ENCODE data around the gene COL23A1.

The COL23A1 gene

GRCh38 chr5:178525906-178526732 lies 64.1 kb downstream of the COL23A1 start:
- Histone ChIP-seq H3K27me3 (no peaks in the 10 kb centered on the region), H3K9me3 (no peaks in the 10 kb centered on the region), H3K27ac (no peak overlapping the region), H3K4me3 (no peak overlapping the region), H3K36me3 (no peaks in the 10 kb centered on the region), H3K4me1 (no peaks in the 10 kb centered on the region)
- intact Hi-C loops (cut with DNase I; ENCODE audit: low total_unique reads): no loop called here
- DNase-seq: peak in 1 of 2 donors; percentile 39
- TF ChIP-seq CTCF (IDR thresholded peaks at IDR 0.05): no peak

DNA sequence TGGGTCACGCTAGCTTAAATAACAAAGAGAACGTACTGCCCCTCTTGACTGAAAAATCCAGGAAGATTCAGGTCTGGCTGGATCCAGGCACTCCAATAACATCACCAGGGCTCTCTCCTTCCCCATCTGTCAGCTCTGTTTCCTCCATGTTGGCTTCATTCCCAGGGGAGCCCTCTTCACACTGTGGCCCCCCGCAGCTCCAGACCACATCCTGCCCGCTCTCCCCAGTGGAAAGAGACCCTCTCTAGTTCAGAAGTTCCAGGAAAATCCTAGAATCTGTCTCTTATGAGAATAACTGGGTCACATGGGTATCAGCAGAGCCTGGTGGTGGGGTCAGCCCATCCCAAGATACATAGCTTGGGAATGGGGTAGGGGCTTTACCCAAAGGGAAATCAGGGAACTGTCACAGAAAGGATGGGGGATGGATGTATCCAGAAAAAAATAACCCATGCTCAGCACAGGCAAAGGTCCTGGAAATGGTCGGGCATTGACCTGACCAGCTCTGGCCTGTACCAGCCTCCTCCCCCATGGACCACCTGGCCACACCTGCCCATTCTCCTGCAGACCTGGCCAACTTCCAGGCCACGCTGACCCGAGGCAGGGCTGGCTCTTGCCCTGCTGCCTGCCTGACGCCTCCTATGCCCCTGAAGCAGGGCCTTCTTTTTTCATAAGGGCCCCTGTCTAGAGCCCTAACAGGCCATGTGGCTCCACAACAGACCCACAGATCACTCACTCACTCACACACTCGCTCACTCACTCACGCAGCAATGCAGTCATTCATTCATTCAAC lies 65.9 kb downstream of the COL23A1 start:
- intact Hi-C loops (cut with DNase I; ENCODE audit: low total_unique reads): no loop called here
- Histone ChIP-seq H3K27ac (no peak overlapping the region), H3K4me1 (no peaks in the 10 kb centered on the region), H3K4me3 (no peak overlapping the region), H3K27me3 (no peaks in the 10 kb centered on the region), H3K9me3 (no peaks in the 10 kb centered on the region), H3K36me3 (no peaks in the 10 kb centered on the region)
- peak in 1 of 2 donors; percentile 37 for DNase-seq
- TF ChIP-seq CTCF (IDR thresholded peaks at IDR 0.05): no peak

DNA sequence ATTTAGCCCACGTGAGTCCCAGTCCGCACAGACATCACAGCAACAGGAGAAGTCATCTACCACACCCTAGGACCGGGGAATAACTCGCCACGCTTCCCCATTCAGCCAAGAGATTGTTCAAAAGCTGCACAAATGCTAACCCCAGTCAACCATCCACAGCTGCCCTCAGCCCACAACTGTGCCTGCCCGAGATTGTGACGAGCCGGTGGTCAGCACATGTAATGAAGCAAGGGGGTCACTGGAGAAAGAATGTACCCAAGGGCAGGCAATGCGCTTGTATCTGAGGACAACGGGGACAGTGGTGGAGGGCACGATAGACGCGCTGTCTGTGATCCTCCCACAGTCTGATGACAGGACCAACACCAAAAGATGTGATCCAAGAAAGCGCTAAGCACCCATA lies 67.8 kb downstream of the COL23A1 start:
- Histone ChIP-seq H3K4me1 (no peaks in the 10 kb centered on the region), H3K27me3 (no peaks in the 10 kb centered on the region), H3K9me3 (no peaks in the 10 kb centered on the region), H3K27ac (no peak overlapping the region), H3K36me3 (no peaks in the 10 kb centered on the region), H3K4me3 (no peak overlapping the region)
- TF ChIP-seq CTCF (IDR thresholded peaks at IDR 0.05): no peak
- intact Hi-C loops (cut with DNase I; ENCODE audit: low total_unique reads): no loop called here
- DNase-seq: peak in 1 of 2 donors; percentile 40

- intact Hi-C loops (cut with DNase I; ENCODE audit: low total_unique reads): no loop called here
- no peak for TF ChIP-seq CTCF (IDR thresholded peaks at IDR 0.05)
- no peaks in the 10 kb centered on the region for H3K4me1 ChIP-seq
- no peaks in the 10 kb centered on the region for H3K9me3 ChIP-seq
- no peaks in the 10 kb centered on the region for H3K36me3 ChIP-seq
- H3K4me3 ChIP-seq: no peak overlapping the region
- no peak for DNase-seq
- no peak overlapping the region for H3K27ac ChIP-seq
- H3K27me3 ChIP-seq: peaks cover 0 to under 1% of the 10 kb centered on the region in 2 donors
These were observed 69.3 kb downstream of the COL23A1 start for GRCh38 chr5:178520851-178521250.

- no peak for DNase-seq
- no peak for TF ChIP-seq CTCF (IDR thresholded peaks at IDR 0.05)
- H3K27me3 ChIP-seq: peaks cover 0 to 3% of the 10 kb centered on the region in 2 donors
These were observed 70.4 kb downstream of the COL23A1 start for GRCh38 chr5:178519804-178520203.

More at GRCh38 chr5:178519804-178520203, 70.4 kb downstream of the COL23A1 start:
- H3K9me3 ChIP-seq: no peaks in the 10 kb centered on the region
- no peaks in the 10 kb centered on the region for H3K36me3 ChIP-seq
- H3K27ac ChIP-seq: no peak overlapping the region
- H3K4me1 ChIP-seq: no peaks in the 10 kb centered on the region
- H3K4me3 ChIP-seq: no peak overlapping the region
- intact Hi-C loops (cut with DNase I; ENCODE audit: low total_unique reads): no loop called here

Data from tibial artery (tissue), 4 donors.